Medulla oblongata (tissue), 1 donor: ENCODE measurements around the gene MLX.
"Not testable (repeated sequence)": the region's sequence is repeated elsewhere in the genome, so short reads cannot be mapped to it uniquely, and the experiment has no call there.

Experiments
- DNase-seq: peaks from one replicate; pipeline ENCODE4 v3.0.0-alpha.2; 2015; ENCODE audit errors: extremely low spot score

MLX gene

DNA sequence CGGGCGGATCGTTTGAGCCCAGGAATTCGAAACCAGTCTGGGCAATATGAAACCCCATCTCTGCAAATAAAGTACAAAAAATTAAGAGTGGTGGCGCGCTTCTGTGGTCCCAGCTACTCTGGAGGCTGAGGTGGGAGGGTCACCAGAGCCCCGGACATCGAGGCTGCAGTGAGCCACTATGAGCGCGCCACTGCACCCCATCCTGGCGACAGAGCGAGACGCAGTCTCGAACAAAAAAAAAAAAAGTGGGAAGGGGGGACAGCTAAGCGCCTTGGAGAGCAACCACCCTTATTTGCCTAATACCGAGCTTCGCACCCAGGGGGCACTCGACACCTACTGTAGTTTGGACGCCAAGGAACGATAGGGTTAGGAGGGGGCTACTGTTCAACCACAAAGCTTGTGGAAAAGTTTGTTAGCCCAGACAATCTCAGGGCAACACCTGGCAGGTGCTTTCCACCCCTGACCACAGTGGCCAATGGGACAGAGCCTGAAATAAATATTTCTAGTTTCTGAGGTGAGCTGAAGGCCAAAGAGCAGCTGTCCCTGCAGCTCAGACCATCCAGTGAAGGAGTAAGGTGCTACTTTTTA is 11.5 kb downstream of the MLX start:
- peak; percentile 79 for DNase-seq

DNA sequence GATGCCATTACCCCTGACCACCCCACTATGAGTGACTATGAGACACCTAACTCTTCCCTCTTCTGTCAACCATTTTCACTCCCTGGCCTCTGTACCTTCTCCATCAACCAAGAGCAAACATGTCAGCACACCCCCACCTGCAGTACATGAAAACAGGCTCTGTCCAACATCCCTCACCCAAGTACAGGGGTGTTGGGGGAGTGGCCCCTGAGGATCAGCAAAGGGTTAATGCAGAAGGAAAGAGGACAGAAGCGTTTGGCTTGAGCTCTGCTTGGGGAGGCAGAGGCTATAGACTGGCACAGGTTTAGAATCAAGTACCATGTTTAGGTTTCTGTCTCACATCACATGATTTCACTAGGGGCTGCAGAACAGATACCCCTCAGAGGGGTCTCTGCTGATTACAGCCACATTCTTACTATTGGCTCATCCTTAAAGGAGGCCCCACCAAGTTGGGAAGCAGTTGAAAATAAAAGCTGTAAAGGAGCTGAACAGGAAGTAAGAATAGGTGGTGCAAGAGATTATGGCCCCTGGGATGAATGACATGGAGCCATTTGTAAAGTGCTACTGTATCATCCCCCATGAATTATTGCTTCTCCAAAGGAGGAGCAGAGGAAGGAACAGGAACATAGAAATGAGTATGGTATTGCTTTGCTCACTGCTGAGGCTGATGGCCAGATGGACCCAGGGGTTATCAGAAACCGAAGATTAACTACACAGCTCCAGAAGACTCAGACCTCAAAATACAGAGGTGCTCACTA is 13.1 kb downstream of the MLX start:
- no peak for DNase-seq

DNA sequence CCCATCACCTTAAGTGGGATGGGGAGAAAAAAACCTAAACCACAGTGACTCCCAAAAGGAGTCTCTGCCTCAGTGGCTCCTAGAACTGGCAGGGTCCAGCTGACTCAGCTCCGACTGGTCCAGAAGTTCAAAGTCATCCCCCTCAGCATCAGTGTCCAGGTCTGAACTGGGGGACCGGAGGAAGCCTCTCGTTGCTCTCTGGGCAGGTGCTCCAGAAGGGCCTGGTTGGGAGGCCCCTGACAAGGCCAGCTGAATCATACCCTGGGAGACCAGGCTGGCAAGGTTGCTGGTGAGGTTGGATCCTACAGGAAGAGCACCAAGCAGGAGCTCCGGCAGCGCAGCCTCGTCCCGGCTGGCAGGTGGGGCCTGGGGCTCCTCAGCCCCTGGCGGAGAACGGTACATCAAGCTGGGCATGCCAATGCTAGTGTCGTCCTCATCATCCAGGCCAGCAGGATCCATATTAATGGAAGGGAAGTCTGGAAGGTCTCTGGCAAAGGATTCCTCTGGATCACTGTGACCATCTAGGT is 14.9 kb downstream of the MLX start:
- no peak for DNase-seq

DNA sequence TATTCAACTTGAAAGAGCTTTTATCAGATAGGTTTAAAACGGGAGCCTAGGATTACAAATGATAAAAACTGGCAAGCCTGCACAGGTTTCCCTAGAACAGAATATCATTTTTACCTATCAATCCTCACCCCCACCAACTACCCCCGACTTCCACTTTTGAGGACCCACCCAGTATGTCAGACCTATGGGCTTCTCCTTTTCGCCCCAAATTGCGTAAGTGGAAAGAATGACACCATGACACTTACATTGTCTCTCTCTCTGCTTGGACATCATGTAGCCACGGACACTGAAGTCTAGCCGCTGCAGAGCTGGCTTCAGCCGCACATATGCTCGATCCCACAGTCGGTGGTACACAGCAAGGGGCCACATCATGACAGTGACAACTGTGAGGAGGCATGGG is 18.0 kb downstream of the MLX start:
- DNase-seq: no peak

DNA sequence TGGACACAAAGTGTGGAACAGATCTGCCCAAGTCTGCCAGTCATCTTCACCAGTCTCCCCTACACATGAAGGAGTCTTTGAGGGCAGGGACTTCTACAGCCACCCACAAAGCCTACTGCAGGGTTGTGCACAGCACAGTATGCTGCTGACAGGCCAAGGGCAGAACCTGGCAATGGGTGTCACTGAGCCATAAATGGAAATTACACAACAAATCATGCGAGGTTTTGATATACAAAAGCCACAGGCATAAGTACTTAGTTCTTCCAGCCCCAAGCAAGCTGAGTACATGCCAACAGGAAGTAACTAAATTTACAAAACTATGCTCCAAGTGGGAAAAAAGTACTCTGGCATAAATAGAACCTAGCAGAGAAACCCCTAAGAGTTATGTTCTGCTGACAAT is 18.5 kb downstream of the MLX start:
- DNase-seq: no peak

DNA sequence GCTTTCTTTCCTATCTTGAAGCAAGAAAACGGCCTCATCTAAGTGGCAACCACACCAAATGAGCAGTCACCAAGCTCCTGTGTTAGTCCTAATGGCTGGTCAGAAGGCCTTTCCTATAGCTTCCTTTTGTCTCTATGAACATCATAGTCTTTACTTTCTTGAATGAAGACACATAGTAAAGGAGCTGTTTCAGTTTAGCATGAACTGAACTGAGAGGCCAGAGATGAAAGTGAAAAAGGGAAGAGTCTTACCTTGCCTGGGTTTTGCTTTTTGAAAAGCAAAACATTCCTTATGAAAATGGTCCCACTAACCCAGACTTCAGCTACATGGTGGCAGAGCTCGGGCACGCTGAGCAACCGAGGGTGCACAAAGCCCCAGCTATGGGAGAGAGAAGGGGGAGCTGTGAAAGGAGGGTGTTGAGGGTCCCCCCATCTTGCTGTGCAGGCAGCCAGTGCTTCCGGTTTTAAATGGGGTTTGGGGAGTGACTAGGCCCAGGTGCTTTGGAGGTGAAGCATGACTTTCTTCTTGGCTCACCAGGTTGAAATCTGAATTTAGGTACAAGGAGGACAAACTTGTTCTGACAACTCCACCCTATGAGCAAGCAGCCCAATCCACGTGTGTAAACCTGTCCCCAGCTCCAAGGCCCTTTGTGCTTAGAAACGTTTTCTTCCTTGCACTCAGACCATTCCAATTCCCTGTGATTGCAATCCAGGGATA is 19.8 kb downstream of the MLX start:
- DNase-seq: no peak

DNA sequence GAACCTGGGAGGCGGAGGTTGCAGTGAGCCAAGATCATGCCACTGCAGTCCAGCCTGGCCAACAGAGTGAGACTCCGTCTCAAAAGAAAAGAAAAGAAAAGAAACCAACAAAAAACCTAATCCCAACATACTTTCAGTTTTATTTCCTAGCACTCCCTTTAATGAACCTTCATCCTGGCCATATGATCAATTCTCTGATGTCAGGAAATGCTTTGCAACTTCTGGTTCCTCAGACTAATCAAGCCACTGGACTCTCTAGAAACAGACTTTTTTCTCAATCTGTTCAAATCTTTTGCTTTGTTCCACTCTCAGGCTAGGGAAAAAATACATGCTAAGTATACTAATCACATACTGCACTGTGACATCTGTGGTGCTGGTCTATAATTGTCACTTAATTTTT is 24.0 kb downstream of the MLX start:
- no peak for DNase-seq

DNA sequence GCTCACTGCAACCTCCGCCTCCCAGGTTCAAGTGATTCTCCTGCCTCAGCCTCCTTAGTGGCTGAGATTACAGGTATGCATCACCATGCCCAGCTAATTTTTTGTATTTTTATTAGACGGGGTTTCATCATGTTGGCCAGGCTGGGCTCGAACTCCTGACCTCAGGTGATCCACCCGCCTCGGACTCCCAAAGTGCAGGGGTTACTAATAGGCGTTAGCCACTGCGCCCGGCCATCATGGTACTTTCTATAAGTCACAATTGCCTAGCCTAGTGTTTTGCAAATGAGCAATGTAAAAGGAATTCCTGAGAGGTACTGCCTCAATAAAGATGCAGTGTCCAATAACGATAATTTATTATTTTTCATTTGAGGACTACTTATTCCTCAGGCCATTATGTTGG is 24.5 kb downstream of the MLX start:
- DNase-seq: no peak

DNA sequence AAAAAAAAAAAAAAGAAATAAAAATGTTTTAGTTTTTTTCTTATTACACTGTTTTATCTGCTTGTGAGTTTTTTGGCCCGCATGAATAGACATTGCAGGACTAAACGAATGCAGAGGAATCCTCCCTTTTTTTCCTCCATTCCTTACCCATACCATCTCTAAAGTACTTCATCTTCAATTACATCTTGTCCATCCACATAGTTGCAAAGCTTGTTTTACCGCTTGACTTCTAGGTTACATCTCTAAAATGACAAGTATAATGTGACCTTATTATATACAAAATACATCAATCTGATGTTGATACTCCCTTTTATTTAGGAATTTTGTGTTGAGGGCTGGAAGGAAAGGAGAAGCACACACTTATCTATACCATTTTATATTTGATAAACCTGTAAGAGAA is 29.5 kb downstream of the MLX start:
- no peak for DNase-seq

DNA sequence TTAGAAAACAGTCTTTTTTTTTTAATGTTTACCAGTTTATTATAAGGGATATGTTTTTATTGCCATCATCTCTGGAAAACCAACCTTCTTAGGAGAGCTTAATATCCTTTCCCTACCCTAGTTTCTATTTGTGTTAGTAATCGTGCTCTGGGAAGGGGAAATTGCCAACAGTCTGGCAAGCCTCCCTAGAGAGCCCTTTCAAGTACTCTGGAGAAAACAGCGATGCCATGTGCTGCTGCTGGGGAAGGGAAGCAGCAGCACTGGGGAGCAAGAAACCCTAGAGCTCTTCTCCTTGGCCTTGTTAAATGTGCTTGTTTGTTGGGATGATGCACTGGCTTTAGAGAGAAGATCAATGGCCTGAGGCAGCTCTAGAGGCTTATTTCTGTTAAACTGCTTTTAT is 32.0 kb downstream of the MLX start:
- DNase-seq: peak; percentile 68

DNA sequence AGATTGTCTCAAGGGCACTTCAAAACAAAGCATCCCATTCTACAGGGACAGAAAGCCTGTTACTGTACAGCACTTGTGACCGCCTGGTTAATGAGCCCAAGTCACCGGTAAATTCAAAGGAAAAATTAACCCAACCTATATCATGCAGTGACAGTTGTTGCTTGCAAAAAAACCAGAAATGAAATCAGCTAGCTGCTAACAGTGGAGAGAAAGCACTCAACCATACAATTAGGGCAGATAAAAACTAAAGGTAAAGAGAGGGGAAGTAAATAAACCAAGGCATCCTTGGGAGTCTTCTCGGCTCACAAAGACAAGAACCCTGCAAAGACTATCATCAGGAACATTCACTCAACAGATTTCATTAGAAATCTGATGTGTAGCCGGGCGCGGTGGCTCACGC is 36.4 kb downstream of the MLX start:
- no peak for DNase-seq

DNA sequence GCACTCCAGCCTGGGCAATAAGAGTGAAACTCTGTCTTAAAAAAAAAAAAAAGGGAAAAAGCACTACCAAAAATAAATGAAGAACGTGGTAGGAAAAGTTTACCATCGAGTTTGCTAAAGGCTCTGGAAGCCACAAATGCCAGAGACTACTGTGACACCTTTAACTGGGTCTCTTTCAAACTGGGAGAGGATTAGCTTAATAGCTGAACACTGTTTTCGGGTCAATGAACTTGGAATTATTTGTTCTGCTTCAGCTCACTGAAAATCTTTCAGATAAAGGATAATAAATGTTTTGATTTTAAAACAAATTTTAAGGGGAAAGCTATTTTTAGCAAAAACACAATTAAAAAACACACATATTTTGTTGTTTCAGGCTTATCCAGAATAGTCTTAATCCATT is 40.9 kb downstream of the MLX start:
- DNase-seq: no peak

DNA sequence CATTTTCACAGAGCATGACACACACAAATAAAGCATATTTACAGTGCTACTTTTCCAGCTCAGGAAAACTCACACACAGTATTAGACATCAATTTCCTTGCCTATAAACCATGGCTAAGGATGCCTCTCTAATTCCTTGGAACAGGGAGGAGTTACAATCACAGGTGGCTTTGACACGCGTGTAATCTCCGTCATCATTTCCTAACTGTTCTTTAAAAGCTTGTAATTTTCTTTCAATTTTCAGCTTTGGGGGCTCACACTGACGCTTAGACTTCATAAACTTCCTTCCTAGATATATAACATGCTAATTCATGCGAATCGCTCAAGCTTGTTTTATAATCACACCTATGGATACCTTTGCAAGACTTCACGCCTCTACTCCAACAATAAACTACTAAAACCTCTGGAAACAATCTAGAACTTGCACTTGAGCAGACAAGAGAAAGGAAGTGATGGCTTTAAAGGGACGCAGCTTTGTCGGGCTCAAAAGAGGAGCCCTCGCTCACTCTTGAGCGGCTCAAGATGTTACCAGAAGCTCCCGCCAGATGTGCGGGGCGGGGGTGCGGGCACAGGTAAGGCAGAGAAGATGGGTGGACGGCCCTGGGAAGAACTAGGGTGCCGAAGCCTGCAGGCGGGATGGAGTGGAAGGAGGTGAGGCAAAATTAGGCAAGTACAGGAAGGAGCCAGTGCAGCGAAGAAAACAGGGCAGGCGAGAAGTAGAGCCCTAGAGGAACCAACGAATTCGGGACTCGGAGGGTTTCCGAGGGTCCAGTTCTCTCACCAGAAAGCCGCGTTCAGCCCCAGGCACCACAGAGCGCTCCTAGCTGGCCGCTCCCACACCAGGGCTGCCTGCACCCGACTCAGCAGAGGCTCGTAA is 41.6 kb downstream of the MLX start:
- no peak for DNase-seq

DNA sequence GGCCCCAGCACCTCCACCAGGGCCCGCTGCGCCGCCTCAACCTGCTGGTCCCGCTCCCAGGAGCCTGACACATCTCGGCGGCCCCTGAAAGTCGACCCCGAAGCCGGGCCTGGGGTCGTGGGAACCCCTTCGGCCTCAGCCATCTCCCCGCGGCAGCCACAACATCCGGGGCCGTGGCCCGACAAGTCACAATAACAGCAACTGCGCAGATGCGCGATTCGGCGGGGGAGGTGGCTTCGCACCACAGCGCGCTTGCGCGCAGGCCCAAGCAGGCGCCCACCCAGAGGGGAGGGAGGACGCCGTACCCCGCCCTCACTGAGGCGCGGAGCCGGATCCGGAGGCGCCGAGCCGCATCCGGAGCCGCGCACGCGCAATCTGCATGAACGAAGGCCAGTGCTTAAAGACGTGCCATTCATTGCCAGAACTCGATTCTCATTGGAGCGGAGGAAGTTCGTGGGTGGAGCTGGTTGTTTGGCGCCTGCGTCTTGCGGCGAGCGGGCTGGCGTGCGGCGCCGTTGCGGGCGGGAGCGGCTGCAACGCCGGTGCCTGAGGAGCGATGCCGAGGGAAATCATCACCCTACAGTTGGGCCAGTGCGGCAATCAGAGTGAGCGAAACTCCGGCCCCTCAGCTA is 42.4 kb downstream of the MLX start, which contains the start of the genes RETREG3 and TUBG1:
TSS of gene RETREG3 (minus strand) at position 193 of the 632 bp plus-strand sequence. CDS start at position 143, 50 bp downstream.
TSS of gene TUBG1 (plus strand) at position 502 of the 632 bp plus-strand sequence. CDS start at position 557, 55 bp downstream.
- DNase-seq: peak; percentile 100

DNA sequence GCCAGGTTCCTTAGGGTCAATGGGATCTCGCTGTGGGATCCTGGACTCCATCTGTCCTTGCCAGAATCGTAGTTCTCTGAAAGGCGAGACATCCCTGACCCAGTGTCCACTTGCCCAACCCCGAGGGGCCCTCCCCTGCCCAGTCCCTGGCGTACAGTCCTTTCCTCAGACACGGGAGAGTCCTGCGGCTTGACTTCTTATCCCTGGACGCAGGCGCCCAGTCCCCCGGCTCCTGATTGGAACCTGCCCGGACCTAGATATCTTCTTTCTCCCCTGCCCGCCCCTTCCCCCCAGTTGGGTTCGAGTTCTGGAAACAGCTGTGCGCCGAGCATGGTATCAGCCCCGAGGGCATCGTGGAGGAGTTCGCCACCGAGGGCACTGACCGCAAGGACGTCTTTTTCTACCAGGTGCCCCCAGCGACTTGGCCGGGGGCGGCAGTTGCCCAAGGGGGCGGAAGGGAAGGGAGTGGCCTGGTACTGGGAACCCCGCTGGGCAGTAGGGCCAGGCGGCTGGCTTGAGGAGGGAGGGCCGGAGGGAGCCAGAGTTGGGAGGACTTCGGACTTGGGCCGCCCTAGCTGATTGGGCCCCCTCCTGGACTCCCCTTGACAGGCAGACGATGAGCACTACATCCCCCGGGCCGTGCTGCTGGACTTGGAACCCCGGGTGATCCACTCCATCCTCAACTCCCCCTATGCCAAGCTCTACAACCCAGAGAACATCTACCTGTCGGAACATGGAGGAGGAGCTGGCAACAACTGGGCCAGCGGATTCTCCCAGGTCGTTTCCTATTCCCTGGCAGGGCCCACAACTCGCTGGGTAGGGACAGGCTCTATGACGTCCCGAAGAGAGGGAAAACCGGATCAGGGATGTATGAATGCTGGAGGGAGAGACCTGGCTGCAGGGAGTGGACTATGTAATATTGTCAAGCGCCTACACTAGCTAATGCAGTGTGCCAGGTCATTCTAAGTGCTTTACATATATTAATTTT is 43.2 kb downstream of the MLX start:
- not testable (repeated sequence) for DNase-seq

DNA sequence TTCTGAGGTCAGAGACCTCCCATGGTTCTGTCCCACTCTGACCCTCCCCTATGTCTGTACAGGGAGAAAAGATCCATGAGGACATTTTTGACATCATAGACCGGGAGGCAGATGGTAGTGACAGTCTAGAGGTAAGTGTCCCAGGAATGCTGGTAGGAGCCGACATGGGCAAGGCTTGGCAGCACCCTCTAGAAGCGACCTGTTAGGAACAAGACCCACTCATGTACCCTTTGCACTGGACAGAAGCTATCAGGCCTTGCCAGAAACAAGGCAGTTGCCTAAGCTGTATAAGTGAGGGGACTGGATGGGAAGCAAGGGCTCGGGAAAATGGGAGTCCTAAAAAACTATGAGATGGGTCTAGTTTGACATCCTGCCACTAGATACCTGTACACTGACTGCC is 45.1 kb downstream of the MLX start:
- DNase-seq: no peak

DNA sequence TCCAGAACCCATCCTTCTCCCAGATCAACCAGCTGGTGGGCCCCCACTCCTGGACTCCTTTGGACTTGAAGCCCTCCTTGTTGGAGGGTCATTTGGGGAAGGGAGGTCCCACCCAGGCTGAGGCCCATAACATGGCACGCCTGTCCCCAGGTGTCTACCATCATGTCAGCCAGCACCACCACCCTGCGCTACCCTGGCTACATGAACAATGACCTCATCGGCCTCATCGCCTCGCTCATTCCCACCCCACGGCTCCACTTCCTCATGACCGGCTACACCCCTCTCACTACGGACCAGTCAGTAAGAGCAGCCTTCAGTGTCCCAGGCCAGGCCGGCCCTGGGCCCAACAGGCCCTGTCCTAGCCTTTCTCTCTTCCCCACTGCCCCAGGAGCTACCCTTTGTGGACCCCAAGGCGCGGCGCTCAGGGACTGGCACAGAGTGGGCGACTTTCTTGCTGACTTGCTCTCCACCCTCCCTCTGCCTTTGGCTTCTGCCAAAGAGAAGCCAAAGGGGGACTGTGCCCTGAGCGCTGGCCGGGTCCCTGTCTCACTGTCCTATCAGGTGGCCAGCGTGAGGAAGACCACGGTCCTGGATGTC is 46.9 kb downstream of the MLX start:
- no peak for DNase-seq

DNA sequence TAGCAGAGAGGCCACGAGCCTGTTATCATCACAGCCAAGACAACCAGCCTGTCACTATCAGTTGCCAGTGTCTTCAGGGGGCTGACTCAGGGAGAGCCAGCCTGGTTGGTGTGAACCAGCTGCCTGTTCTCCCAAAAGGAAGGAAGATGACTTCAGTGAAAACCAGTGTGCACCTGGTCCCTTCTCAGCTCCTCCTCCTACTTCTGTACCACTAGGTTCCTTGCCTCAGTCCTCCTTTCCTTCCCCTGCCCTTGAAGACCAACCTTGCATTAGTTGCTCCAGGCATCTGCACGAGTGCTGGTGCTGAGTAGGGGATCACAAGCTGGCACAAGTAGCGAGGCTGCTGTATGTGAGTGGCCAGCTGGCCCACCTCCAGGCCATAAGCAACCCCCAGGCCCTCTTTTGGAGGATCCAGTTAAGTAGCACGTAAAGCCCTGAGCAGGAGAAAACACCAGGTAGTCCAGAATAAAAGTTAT is 51.1 kb downstream of the MLX start:
- DNase-seq: no peak

DNA sequence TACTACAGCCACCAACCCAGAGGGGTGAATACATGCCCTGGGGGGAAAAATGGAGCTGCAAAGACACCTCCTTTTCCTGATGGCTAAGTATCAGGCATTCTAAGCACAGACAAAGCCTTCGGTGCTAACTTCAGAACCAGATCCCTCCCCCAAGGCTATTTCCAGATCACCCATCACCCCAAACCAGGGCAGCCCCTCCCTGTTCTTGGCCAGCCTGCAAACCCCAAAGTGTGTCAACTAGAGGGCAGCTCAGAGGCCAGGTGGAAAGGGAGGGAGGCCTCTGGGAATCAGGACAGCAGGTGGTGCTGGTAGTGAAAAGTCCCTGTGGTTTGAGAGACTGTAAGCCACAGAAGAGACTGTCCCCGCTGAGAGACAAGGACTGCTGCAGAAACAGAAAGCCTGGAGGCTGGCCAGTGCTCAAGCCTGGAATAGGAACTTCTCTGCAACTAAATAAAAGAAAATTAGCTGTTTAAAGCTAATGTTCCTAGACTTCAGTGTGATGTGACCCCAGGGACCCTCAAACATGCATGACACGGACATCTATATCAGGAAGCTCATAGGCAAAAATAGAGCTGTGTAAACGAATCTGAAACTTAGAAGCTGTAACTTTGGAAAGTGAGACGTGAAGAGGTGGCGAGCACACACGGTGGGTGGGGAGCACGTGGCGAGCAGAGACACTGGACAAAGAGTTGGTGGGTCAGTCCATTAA is 51.7 kb downstream of the MLX start:
- DNase-seq: peak; percentile 9
